CD4-positive, alpha-beta memory T cell (primary cell): ENCODE measurements around the gene ALMS1. TPM values are rescaled to one million over a fixed set of nuclear protein-coding genes. Genes with fewer than 3 reads are reported as not detected.
"Not testable (repeated sequence)": the region's sequence is repeated elsewhere in the genome, so short reads cannot be mapped to it uniquely, and the experiment has no call there.

Source experiments
- CTCF ChIA-PET: fragments of 350-600 bp; sonication (Branson Sonifier 250); formaldehyde crosslinking; loops from one replicate; lab custom pipeline; 2021; ENCODE audit warnings: inconsistent platforms; ENCODE audit not compliant: partially characterized antibody; lab: Charles Lee
- POLR2A ChIA-PET: fragments of 350-600 bp; sonication (Branson Sonifier 250); formaldehyde crosslinking; loops from one replicate; lab custom pipeline; 2021; ENCODE audit not compliant: partially characterized antibody; lab: Charles Lee
- DNase-seq, 5 donors: peaks; one replicate each; pipeline versions ENCODE4 v3.0.0 to v3.0.0-alpha.2; 2020 to 2022; ENCODE audit warnings: mixed read lengths in 1 of 5
- H3K27ac ChIP-seq: one replicate; pipeline ENCODE4 v1.7.0; 2013; ENCODE audit warnings: low read depth, low read length
- H3K27me3 ChIP-seq: 2 replicates; pipeline ENCODE4 v1.7.0; 2013; ENCODE audit warnings: mild to moderate bottlenecking, low read length, moderate library complexity; ENCODE audit not compliant: insufficient read depth
- H3K36me3 ChIP-seq: 2 replicates; pipeline ENCODE4 v1.7.0; 2013; ENCODE audit warnings: mild to moderate bottlenecking, low read length, moderate library complexity; ENCODE audit not compliant: insufficient read depth
- H3K4me1 ChIP-seq: 2 replicates; pipeline ENCODE4 v1.7.0; 2013; ENCODE audit warnings: mild to moderate bottlenecking, low read length, moderate library complexity; ENCODE audit not compliant: insufficient read depth
- H3K4me3 ChIP-seq, 2 donors: one replicate each; pipeline ENCODE4 v1.7.0; 2013; ENCODE audit warnings: low read length in 2 of 2, mild to moderate bottlenecking in 1 of 2
- H3K9me3 ChIP-seq, 2 donors: one replicate each; pipeline ENCODE4 v1.7.0; 2013; ENCODE audit warnings: low read length in 2 of 2, control low read depth in 1 of 2; ENCODE audit not compliant: control insufficient read depth in 1 of 2
- H3K27ac Mint-ChIP-seq, 7 donors: one replicate each; pipeline ENCODE4 v1.8.0; 2020 to 2021; ENCODE audit warnings: mixed read lengths in 7 of 7, mild to moderate bottlenecking in 6 of 7, inconsistent platforms in 3 of 7, moderate library complexity in 3 of 7
- H3K27me3 Mint-ChIP-seq, 2 donors: one replicate each; pipeline ENCODE4 v1.8.0; 2020 to 2021; ENCODE audit warnings: mixed read lengths in 2 of 2
- H3K36me3 Mint-ChIP-seq, 2 donors: one replicate each; pipeline ENCODE4 v1.8.0; 2020 to 2021; ENCODE audit warnings: mixed read lengths in 2 of 2, inconsistent platforms in 1 of 2, mild to moderate bottlenecking in 1 of 2
- H3K4me1 Mint-ChIP-seq, 4 donors: one replicate each; pipeline ENCODE4 v1.8.0; 2020 to 2021; ENCODE audit warnings: mixed read lengths in 4 of 4, mild to moderate bottlenecking in 1 of 4
- H3K4me3 Mint-ChIP-seq, 8 donors: one replicate each; pipeline ENCODE4 v1.8.0; 2020 to 2021; ENCODE audit warnings: mixed read lengths in 8 of 8, mild to moderate bottlenecking in 7 of 8, moderate library complexity in 6 of 8, inconsistent platforms in 3 of 8
- H3K9me3 Mint-ChIP-seq, 8 donors: one replicate each; pipeline ENCODE4 v1.8.0; 2020 to 2021; ENCODE audit warnings: mixed read lengths in 8 of 8, mild to moderate bottlenecking in 5 of 8, inconsistent platforms in 3 of 8, moderate library complexity in 1 of 8
- intact Hi-C: fragments of 100-400 bp; cut with micrococcal nuclease; formaldehyde crosslinking; loops from one replicate; pipeline ENCODE4 v1.15.1; 2023
- polyA plus RNA-seq, 2 donors: library from polyadenylated mRNA; unstranded; fragments of 300-500 nt; fragmentation: Illumina TruSeq; gene quantifications; one replicate each; pipeline ENCODE4 v1.2.3, GENCODE V29; 2021
- total RNA-seq, 2 experiments: library from RNA; stranded (reverse); gene quantifications; one replicate each; pipeline ENCODE4 v1.2.3, GENCODE V29; 2021

The ALMS1 gene
- total and polyA plus RNA-seq, 4 experiments from 2014 or later, result 0.83 to 42.9 (median 19.5) TPM

GRCh38 chr2:73457982-73458381, 72.3 kb downstream of the ALMS1 start:
- POLR2A ChIA-PET, result no interaction called here
- Histone ChIP-seq H3K36me3 (no peaks in the 10 kb centered on the region), H3K4me1 (no peaks in the 10 kb centered on the region), H3K27ac (no peak overlapping the region), H3K27me3 (no peaks in the 10 kb centered on the region), H3K9me3 (no peaks in the 10 kb centered on the region), H3K4me3 (no peak overlapping the region)
- no peaks in the 10 kb centered on the region for H3K27me3 Mint-ChIP-seq
- no peak overlapping the region for H3K27ac Mint-ChIP-seq
- intact Hi-C loops, result no loop called here
- no peaks in the 10 kb centered on the region for H3K4me1 Mint-ChIP-seq
- H3K4me3 Mint-ChIP-seq, result no peak overlapping the region
- CTCF ChIA-PET, result no interaction called here
- peaks cover 43 to 59% of the 10 kb centered on the region in 2 donors for H3K36me3 Mint-ChIP-seq
- peaks cover 0 to 13% (median 4%) of the 10 kb centered on the region in 8 donors for H3K9me3 Mint-ChIP-seq
- DNase-seq, result no peak

GRCh38 chr2:73462388-73462787, 76.8 kb downstream of the ALMS1 start:
- H3K4me1 Mint-ChIP-seq, H3K9me3 ChIP-seq, H3K27ac Mint-ChIP-seq, H3K36me3 ChIP-seq, CTCF ChIA-PET, H3K27me3 Mint-ChIP-seq, H3K4me3 Mint-ChIP-seq, H3K4me1 ChIP-seq, DNase-seq, POLR2A ChIA-PET, H3K27me3 ChIP-seq, intact Hi-C loops, H3K27ac ChIP-seq, H3K4me3 ChIP-seq: not testable (repeated sequence)
- peaks cover 15 to 30% of the 10 kb centered on the region in 2 donors for H3K36me3 Mint-ChIP-seq
- H3K9me3 Mint-ChIP-seq, result peaks cover 0 to 15% (median 7%) of the 10 kb centered on the region in 8 donors

GRCh38 chr2:73468376-73468775, 82.7 kb downstream of the ALMS1 start:
- intact Hi-C loops, result no loop called here
- H3K9me3 ChIP-seq, result no peaks in the 10 kb centered on the region
- H3K36me3 Mint-ChIP-seq, result no peaks in the 10 kb centered on the region
- H3K27me3 Mint-ChIP-seq, result no peaks in the 10 kb centered on the region
- H3K36me3 ChIP-seq, result no peaks in the 10 kb centered on the region
- DNase-seq, result no peak
- no peak overlapping the region for H3K27ac ChIP-seq
- ChIA-PET POLR2A (no interaction called here), CTCF (no interaction called here)
- H3K9me3 Mint-ChIP-seq, result peaks cover 0 to 9% (median 0%) of the 10 kb centered on the region in 8 donors
- H3K27me3 ChIP-seq, result no peaks in the 10 kb centered on the region
- H3K4me1 Mint-ChIP-seq, result no peaks in the 10 kb centered on the region
- no peak overlapping the region for H3K4me3 ChIP-seq
- H3K27ac Mint-ChIP-seq, result no peak overlapping the region
- no peaks in the 10 kb centered on the region for H3K4me1 ChIP-seq
- no peak overlapping the region for H3K4me3 Mint-ChIP-seq

GRCh38 chr2:73483874-73484273, 98.2 kb downstream of the ALMS1 start:
- H3K4me3 ChIP-seq, H3K27me3 ChIP-seq, CTCF ChIA-PET, H3K9me3 ChIP-seq, H3K4me3 Mint-ChIP-seq, H3K4me1 Mint-ChIP-seq, H3K27ac ChIP-seq, H3K27me3 Mint-ChIP-seq, H3K36me3 ChIP-seq, H3K27ac Mint-ChIP-seq, intact Hi-C loops, DNase-seq, H3K4me1 ChIP-seq, POLR2A ChIA-PET: not testable (repeated sequence)
- Mint-ChIP-seq H3K9me3 (peaks cover 0 to 13% (median 9%) of the 10 kb centered on the region in 8 donors), H3K36me3 (peaks cover 33 to 39% of the 10 kb centered on the region in 2 donors)

- POLR2A ChIA-PET, result no interaction called here
- CTCF ChIA-PET, result no interaction called here
Observed at GRCh38 chr2:73487112-73487657, 101.5 kb downstream of the ALMS1 start.

GRCh38 chr2:73488079-73488478, 102.4 kb downstream of the ALMS1 start:
- Histone ChIP-seq H3K4me3 (no peak overlapping the region), H3K27me3 (no peaks in the 10 kb centered on the region), H3K27ac (no peak overlapping the region), H3K4me1 (no peaks in the 10 kb centered on the region), H3K36me3 (no peaks in the 10 kb centered on the region), H3K9me3 (no peaks in the 10 kb centered on the region)
- Mint-ChIP-seq H3K27ac (no peak overlapping the region), H3K9me3 (peaks cover 0 to 4% (median 0%) of the 10 kb centered on the region in 8 donors), H3K4me3 (no peak overlapping the region), H3K27me3 (no peaks in the 10 kb centered on the region), H3K4me1 (peaks cover 0 to 6% (median 2%) of the 10 kb centered on the region in 4 donors), H3K36me3 (peaks cover 58 to 65% of the 10 kb centered on the region in 2 donors)
- intact Hi-C loops, result no loop called here
- ChIA-PET POLR2A (no interaction called here), CTCF (no interaction called here)
- peak in 1 of 5 donors; percentile 33 for DNase-seq

More at GRCh38 chr2:73487112-73487657, 101.5 kb downstream of the ALMS1 start:
- no peak overlapping the region for H3K27ac Mint-ChIP-seq
- H3K4me1 ChIP-seq, result no peaks in the 10 kb centered on the region
- H3K27me3 Mint-ChIP-seq, result no peaks in the 10 kb centered on the region
- no peaks in the 10 kb centered on the region for H3K36me3 ChIP-seq
- H3K36me3 Mint-ChIP-seq, result peaks cover 56 to 63% of the 10 kb centered on the region in 2 donors
- peaks cover 0 to 4% (median under 1%) of the 10 kb centered on the region in 8 donors for H3K9me3 Mint-ChIP-seq
- intact Hi-C loops, result no loop called here
- H3K4me3 Mint-ChIP-seq, result no peak overlapping the region
- H3K27ac ChIP-seq, result no peak overlapping the region
- H3K9me3 ChIP-seq, result no peaks in the 10 kb centered on the region
- H3K4me3 ChIP-seq, result no peak overlapping the region
- H3K27me3 ChIP-seq, result no peaks in the 10 kb centered on the region
- H3K4me1 Mint-ChIP-seq, result peaks cover 0 to 6% (median 2%) of the 10 kb centered on the region in 4 donors
- DNase-seq, result no peak

GRCh38 chr2:73489053-73489452, 103.4 kb downstream of the ALMS1 start:
- peaks cover 61 to 65% of the 10 kb centered on the region in 2 donors for H3K36me3 Mint-ChIP-seq
- no peaks in the 10 kb centered on the region for H3K36me3 ChIP-seq
- peaks cover 0 to 6% (median 2%) of the 10 kb centered on the region in 4 donors for H3K4me1 Mint-ChIP-seq
- no peak for DNase-seq
- H3K27ac Mint-ChIP-seq, result no peak overlapping the region
- H3K27me3 Mint-ChIP-seq, result no peaks in the 10 kb centered on the region
- H3K27ac ChIP-seq, result no peak overlapping the region
- intact Hi-C loops, result no loop called here
- no peaks in the 10 kb centered on the region for H3K4me1 ChIP-seq
- CTCF ChIA-PET, result no interaction called here
- H3K4me3 Mint-ChIP-seq, result no peak overlapping the region
- H3K27me3 ChIP-seq, result no peaks in the 10 kb centered on the region
- H3K4me3 ChIP-seq, result no peak overlapping the region
- peaks cover 0 to 4% (median 0%) of the 10 kb centered on the region in 8 donors for H3K9me3 Mint-ChIP-seq
- POLR2A ChIA-PET, result no interaction called here
- no peaks in the 10 kb centered on the region for H3K9me3 ChIP-seq
